Inflammatory macrophage treated with lipopolysaccharide for 1 hour (primary cell): Measurements from ENCODE around the gene PRORP.
"Not testable (repeated sequence)": the region's sequence is repeated elsewhere in the genome, so short reads cannot be mapped to it uniquely, and the experiment has no call there.

Experiments used
- DNase-seq, 2 donors: peaks; one replicate each; pipeline ENCODE4 v3.0.0-alpha.2; 2020 to 2022

PRORP gene

DNA sequence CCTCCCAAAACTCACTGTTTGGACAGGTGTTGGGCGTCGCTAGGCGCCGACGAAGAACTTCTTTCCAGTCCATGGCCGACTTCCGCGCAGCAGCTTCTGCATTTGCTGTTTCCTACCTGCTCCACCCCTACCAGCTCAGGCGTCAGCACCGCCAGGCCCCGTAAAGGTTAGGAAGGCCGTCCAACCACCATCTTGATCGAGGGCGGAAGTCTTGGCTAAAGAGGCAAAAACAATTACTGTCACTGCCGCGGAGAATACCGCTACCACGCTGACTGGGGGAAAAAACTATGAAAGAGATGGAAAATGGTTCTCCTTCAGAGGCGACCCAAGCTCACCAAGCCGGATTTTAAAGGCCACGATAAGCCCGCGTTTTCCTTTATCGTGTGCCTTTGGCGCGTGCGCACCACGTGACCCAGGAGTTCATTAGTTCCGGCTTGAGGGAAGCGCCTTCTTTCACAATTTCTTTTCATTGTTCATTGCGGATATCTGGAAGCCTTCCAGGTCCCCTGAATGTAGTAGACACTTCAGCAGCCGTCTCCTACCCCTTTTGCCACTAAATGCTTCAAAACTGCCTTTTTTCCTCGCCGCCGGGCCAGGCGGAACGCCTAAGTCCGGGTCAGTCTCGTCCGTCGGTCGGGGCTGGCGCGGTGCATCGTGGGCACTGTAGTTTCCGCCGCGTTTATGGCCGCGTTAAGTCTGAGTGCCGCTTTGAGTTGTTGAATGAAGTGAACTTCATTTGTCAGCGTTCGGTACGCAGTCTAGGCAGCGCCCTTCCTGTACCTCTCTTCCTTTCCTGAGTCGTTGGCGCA is at the start of gene PRORP, which contains the start of gene PPP2R3C:
PRORP (plus strand) TSS at position 666 of the 809 bp plus-strand sequence. CDS start 694 bp downstream, outside the sequence.
PPP2R3C (minus strand) TSS at position 104 of the 809 bp plus-strand sequence; CDS start at position 73, 31 bp downstream.
- DNase-seq, result peak; percentile 84 to 87

DNA sequence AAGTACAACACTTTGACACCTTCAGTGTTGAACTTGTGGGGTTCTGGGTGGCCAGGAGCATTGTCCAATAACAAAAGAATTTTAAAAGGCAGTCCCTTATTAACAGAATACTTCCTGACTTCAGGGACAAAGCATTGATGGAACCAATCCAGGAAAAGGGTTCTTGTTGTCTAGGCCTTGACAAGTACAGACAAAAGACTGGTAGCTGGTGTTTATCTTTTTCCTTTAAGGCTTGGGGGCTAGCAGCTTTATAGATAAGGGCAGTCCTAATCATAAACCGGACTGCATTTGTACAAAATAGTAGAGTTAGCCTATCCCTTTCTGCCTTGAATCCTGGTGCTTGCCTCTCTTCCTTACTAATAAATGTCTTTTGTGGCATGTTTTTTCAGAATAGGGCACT is 48.9 kb upstream of the PRORP start:
- DNase-seq, result no peak

DNA sequence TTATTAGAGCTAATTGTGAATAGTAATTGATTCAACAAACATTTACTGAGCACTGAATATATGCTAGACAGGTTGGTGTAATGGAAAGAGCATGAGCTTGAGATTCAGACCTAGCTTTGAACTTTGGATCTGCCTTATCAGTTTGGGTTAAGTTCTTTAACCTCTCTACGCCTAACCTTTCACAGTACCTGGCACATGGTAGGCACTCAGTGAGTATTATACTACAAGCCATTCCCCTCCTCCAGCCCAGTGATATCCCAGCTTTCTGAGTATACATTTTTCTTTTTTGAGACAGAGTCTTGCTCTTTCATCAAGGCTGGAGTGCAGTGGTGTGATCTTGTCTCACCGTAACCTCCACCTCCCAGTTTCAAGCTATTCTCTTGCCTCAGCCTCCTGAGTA is 44.3 kb upstream of the PRORP start:
- no peak for DNase-seq

DNA sequence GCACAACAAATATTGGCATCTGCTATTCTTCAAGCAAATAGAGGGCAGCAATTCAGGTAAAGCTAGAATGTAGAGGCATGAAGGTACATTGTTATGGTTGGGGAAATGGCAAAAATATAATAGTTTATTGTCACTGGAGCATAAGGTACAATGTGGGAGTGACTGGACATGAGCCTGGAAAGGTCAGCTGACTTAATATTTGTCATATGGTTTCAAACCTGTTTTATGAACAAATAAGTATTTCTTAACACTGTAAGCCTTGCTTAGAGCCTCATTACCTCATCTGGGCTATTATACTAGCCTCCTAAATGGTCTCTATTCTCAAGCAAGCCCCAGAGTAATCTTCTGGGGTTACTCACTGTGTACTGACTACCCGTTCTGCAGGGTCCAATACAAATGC is 42.6 kb upstream of the PRORP start:
- no peak for DNase-seq

DNA sequence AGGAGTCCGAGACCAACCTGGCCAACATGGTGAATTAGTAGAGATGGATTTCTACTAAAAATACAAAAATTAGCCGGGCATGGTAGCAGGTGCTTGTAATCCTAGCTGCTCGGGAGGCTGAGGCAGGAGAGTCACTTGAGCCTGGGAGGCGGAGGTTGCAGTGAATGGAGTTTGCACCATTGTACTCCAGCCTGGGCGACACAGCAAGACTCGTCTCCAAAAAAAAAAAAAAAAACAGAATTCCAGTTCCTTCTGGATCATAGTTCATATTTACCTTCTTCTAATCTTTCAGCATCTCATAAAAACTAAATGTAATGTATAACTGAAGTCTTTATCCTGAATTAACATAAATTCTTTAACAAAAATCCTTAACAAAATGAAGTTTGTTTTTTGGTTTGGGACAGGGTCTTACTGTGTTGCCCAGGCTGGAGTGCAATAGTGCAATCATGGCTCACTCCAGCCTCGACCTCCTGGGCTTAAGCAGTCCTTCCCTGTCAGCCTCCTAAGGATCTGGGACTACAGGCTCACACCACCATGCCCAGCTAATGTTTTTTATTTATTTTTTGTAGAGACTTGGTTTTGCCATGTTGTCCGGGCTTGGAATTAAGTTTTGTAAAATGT is 38.7 kb upstream of the PRORP start:
- no peak for DNase-seq

DNA sequence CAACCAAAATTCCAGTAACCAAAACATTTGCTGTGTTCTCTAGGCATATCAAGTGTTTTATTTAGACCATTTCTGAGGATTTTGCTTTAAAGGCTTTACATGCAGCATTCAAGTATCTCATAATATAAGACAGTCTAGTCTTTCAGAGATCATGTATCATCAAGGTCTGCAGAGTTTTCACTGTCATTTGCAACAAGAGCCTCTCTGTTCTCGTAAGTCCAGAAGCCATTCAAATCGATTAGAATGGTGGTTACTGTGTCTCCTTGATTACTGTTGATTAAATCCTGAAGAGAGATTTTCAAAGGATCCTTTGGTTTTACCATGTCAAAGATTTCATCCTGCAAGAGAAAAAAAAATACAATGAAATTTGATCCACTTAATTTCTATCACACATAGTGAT is 36.9 kb upstream of the PRORP start:
- DNase-seq, result no peak

DNA sequence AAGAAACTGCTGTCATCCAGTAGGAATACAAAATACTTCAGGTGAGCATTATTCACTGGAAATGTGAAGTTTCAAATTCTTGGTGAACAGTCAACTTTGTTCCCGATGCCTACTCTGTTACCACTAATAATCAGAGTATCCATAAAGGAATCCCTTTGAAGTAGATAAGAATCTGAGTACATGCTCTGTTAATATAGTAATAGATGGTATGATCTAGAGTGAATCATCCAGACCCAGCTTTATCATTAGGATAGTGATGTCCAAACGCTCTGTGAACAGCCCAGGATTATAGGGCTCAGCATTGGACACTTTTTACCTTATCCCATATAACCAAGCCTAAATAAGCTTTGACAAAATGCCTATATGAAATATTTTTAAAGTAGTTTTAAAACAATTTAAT is 33.8 kb upstream of the PRORP start:
- DNase-seq, result no peak

DNA sequence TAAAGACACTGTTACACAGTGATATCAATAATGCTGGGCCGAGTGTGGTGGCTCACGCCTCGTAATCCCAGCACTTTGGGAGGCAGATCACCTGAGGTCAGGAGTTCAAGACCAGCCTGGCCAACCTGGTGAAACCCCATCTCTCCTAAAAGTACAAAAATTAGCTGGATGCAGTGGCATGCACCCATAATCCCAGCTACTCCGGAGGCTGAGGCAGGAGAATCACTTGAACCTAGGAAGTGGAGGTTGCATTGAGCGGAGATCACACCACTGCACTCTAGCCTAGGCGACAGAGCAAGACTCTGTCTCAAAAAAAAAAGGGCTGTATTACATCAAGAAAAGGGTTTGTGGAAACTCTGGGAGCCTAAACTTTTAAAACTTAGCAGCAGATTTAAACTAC is 27.7 kb upstream of the PRORP start:
- not testable (repeated sequence) for DNase-seq

DNA sequence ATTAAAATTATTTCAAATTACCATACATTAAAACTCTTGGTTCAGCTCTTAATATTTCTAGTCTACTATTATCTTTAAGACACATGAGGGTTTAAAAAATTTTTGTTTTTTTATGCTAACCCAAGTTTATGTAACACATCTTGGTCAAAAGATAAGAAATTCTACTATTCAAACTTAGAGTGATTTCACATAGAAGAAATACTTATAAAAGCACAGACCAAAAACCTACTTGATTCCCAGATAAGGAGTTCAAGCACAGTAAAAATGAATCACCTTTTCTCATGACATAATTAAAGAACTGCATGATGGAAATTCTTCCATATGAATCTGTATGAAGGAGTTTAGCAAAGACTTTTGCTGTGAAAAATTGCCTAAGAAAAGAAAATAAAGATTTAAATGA is 14.5 kb upstream of the PRORP start:
- DNase-seq, result no peak

DNA sequence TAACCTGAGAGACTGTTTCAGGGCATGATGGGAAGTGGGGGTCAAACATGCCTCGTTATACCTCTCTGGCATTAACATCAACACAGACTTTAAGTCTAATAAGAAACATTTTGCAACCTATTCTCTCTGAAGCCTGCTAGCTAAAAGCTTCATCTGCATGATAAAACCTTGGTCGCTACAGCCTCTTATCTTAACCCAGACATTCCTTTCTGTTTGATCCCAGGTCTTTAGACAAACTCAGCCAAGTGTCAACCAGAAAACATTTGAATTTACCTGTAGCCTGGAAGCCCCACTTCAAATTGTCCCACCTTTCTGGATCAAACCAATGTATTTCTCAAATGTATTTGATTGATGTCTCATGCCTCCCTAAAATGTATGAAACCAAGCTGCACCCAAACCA is 9.7 kb upstream of the PRORP start:
- no peak for DNase-seq

DNA sequence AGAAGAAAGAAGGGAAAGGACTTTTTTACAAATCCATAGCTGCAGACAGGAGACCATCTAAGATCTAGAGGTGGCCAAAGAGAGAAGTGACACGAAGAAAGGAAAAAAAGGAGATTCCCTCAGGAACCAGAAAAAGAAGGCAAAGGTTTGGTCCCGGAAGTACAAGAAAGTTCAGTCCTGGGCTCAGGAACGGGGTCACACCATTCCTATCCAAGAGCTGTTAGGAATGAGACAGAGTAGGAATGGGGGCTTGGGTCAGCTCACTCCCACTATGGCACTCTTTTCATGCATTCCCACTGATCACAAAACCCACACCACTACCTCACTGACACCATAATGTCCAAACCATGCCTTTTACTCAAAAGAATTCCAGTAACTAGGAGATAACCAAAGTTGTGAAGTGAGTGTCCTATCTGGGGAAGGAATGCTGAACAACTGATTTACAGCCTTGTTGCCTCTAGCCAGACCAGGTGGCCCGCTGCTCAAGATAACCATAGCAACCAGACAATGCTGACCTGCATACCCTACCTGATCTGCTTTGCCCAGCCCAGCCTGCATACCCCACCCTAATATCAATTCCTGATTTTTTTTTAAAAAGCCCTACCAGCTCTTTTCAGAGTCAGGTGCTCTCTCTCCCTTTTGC is 8.9 kb upstream of the PRORP start:
- no peak for DNase-seq

DNA sequence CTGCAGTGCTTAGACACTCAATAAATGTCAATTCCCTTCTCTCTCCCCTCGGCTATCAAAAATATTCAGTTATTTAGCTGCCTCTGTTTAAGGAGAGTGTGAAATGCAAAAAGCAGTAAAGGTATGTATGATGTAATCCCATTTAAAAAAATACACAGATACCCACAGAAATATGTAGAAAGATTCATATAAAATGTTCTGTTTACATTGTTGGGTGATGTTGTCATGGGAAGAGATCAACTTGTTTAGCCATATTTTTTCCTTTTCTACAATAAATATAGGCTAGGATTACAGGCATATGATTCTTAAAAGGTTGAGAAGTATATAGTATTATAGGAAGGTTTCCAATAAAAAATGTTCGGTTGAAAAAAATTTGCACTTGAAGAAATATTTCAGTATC is 8.3 kb upstream of the PRORP start:
- no peak for DNase-seq

DNA sequence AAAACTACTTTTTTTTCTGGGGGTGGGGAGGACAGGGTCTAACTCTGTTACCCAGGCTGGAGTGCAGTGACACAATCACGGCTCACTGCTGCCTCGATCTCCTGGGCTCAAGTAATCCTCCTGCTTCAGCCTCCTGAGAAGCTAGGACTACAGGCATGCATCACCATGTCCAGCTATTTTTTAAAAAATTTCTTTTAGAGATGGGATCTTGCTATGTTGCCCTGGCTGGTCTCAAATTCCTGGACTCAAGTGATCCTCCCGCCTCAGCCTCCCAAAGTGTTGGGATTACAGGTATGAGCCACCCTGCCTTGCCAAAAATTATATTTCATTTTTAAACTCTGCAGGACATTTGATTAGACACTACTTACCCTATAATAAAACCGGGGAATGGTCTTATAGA is 6.1 kb upstream of the PRORP start:
- no peak for DNase-seq

DNA sequence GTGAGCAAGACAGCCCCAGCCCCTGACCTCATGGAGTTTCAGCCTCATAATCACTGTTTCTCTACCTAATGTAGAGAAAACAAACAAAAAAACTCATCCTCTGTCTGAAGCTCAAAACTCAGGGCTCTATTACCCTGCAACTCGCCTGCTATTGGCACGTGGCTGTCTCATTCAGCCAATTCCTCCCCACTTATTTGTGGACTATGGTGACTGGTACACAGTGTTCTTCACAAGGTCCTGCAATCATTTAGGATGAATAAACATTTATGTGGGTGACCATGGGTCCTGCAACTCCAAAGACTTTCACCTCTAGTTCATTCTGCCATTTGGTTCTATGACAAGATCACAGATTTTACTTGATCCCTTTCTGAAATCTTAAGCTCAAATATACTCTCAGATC is 5.2 kb upstream of the PRORP start:
- no peak for DNase-seq

DNA sequence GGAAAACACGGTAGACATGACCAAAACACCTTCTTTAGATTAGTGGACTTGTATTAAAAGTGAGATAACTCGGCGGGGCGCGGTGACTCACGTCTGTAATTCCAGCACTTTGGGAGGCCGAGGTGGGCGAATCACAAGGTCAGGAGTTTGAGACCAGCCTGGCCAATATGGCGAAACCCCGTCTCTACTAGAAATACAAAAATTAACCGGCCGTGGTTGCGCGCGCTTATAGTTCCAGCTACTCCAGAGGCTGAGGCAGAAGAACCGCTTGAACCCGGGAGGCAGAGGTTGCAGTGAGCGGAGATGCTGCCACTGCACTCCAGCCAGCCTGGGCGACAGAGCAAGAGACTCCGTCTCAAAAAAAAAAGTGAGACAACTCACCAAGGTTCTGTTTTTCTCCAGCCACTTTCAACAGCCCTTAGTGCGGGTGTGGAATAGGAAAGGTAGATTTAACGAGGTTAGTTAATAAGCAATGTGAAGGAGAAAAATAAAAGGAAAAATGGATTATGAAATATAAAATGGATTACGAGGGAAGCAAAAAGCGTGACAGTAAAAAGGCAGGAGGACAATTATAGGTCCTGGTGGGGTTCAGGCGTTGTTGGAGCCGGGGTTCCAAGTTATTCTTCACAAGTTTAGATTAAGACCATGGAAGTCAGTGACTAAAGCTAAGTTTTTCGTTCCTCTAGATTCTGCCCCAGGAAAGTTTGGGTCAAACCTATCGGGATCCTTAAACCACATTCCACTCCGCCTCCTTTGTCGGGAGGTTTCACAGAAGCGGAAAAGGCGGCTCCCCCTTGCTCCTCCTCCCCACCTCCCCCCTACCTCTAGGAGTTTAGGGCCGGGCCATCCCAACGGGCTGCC is 1.1 kb upstream of the PRORP start:
- no peak for DNase-seq

DNA sequence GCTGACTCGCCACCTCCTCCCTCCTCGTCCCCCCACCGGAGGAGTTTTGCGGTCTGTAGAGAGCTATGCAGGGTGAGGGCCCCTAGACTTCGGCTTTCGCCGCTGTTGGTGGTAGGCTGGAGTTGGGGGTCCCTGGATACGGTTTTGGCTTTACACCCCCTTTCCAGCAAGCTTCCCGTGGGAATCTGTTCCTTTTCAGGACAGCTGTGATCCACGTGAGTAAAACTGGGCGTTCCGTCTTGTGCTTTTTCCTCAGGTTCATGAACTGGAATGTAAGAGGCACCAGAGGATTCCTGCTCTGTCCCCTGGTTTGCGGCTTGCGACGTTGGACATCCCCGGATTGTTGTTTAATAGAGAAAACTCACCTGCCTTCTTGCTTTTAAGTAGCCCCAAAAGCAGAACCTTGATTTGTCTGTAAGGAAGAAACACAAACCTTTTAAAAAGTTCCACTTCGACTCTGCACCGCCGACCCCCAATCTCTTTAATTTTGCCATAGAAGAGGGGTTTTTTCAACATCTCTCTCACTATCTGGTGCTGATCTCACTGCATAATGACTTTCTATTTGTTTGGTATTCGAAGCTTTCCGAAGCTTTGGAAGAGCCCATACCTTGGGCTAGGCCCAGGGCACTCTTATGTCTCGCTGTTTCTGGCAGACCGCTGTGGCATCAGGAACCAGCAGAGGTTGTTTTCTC is 490 bp downstream of the PRORP start:
- DNase-seq, result peak in 1 of 2 donors; percentile 18

DNA sequence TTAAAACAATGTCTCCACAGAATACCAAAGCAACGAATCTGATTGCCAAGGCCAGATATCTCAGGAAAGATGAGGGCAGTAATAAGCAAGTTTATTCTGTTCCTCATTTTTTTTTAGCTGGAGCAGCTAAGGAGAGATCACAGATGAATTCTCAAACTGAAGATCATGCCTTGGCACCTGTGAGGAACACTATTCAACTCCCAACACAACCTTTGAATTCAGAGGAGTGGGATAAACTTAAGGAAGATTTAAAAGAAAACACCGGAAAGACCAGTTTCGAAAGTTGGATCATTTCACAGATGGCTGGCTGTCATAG is 994 bp downstream of the PRORP start:
- peak in 1 of 2 donors; percentile 4 for DNase-seq

DNA sequence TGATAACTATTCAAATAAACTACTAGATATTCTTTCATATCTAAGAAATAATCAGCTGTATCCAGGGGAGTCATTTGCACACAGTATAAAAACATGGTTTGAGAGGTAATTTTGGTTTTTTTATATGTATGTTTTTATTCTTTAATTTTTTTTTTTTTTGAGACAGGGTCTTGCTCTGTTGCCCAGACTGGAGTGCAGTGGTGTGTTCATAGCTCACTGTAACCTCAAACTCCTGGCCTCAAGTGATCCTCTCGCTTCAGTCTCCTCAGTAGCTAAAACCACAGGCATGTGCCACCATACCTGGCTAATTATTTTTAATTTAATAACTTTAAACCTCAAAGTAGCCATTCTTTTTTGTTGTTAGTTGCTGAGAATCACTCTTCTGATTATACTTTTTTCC is 1.8 kb downstream of the PRORP start:
- DNase-seq, result no peak

DNA sequence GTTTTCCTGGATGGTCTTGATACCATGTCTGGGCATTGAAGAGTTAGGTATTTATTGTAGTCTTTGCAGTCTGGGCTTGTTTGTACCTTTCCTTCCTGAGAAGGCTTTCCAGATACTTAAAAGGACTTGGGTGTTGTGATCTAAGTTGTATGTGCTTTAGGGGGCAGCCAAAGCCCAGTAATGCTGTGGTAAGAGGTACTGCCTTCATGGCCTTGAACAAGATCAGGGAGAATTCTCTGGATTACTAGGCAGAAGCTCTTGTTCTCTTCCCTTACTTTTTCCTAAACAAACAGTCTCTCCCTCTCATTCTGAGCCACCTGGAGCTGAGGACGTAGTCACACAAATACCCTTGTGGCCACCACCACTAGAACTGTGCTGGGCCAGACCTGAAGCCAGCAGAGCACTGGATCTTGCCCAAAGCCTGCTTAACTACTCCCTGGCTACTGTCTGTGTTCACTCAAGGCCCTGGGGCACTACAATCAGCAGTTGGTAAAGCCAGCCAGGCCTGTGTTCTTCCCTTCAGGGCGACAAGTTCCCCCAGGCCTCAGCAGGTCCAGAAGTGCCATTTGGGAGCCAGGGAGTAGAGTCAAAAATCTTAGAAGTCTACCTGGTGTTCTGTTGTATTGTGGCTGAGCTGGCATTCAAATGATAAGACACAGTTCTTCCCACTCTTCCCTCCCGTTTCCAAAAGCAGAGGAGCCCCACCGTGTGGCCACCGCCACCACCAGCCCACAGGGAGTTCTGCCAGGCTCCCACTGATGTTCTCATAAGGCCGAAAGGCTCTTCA is 11.4 kb downstream of the PRORP start:
- DNase-seq, result no peak

DNA sequence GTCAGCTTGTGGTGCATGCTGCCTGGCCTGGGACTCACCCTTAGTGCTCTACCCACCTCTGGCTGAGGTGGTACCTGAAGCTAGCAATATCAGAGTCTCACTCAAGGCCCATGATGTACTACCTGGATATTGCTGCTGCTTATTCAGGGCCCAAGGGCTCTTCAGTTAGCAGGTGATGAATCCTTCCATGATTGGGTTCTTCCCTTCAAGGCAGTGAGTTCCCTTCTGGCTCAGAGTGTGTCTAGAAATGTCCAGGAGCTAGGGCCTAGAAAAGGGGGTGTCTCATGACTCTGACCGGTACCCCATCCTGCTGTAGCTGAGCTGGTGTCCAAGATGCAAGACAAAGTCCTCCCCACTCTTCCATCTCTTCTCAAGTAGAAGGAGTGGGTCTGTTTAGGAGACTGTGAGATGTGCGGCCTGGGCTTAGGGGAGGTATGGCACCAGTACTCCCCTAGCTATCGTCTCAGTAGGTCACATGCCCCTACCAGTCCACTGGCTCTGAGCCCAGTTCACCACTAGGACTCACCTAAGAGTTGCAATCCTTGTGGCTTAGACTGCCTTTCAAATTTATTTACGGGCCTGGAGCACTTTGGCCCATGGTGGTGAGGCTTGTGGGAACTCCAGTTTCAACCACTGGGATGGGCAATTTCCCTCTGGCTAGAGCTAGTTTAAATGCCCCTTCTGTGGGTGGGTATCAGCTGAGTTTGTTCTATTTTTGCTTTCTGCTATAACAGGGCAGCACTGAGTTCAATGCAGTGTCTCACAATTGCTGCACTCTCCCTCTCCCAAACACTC is 12.2 kb downstream of the PRORP start:
- DNase-seq, result peak in 1 of 2 donors; percentile 42

DNA sequence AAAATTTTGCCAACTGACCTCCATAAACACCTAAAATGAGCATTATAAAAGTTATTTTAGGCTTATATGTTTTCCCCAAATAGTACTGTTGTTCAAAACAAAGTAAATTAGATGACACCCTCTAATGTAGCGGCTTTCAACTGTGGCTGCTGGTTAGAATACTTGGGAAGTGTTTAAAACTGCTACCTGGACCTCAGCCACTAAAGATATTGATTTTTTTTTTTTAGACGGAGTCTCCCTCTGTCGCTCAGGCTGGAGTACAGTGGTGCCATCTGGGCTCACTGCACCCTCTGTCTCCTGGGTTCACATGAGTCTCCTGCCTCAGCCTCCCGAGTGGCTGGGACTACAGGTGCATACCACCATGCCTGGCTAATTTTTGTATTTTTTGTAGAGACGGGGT is 16.2 kb downstream of the PRORP start:
- no peak for DNase-seq
